Measurements from ENCODE around the gene WNT1.

Gene WNT1

GRCh38 chr12:48978291-48978740, at the start of gene WNT1:
Gene WNT1, plus strand, starts transcription at chr12:48978322. Its CDS starts 329 bp downstream, at chr12:48978651.
- FAIRE-seq, result no peak

DNA sequence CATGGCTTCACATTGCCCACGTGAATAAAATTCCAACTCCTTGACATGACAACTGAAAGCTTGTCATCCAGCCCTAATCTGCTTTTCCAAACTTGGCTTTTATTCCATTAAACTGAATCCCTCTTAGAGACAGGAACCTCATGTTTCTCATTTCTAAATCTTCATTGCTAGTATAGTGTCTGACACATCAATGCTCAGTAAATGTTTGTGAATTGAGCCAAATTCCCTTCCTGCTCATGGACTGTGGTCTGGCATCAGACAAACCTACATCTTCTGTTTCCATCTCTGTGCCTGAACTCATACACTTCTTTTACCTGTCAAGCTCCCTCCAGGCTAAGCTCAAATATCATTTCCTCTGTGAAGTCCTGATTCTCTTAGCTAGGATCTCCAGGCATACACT, 48.6 kb upstream of the WNT1 start:
- no peak for FAIRE-seq

DNA sequence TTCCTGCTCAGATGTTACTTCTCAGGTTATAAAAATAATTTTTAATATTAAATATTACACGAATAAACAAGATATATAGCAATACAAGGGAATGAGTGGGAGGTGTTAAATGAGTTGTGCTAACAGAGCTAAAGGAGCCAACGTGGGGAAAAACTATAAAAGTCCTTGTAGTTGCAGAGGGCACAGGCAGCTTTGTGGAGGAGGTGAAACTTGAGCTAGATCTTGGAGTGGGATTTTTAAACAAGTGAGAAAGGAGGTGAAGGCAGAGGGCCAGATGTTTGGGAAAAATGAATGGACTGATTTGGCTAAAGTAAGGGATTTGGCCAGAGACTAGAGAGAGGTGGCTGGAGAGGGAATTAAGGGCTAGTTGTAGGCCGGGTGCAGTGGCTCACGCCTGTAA, 47.6 kb upstream of the WNT1 start:
- no peak for FAIRE-seq

- FAIRE-seq, result no peak
These were observed 45.2 kb upstream of the WNT1 start for GRCh38 chr12:48932878-48933277.

- no peak for FAIRE-seq
These were observed 44.3 kb upstream of the WNT1 start for GRCh38 chr12:48933664-48934311.

GRCh38 chr12:48934312-48934706, 43.8 kb upstream of the WNT1 start:
- FAIRE-seq, result no peak

GRCh38 chr12:48936379-48936979, 41.6 kb upstream of the WNT1 start:
- FAIRE-seq, result no peak

DNA sequence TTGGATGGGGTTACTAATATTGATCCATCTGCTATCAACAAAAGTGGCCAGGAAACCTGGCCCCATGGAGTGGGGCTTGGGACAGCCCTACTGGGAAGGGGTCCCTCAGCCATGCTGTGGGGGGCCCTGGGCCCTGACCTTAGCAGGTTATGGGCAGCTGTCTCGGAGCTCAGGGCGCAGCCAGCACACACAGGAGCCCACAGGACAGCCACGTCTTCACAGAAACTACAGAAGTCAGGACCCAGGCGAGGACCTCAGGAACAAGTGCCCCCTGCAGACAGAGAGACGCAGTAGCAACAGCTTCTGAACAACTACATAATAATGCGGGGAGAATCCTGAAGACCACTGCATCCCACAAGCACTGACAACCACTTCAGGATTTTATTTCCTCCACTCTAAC, 41.0 kb upstream of the WNT1 start:
- no peak for FAIRE-seq

GRCh38 chr12:48938805-48939204, 39.3 kb upstream of the WNT1 start:
- FAIRE-seq, result no peak

DNA sequence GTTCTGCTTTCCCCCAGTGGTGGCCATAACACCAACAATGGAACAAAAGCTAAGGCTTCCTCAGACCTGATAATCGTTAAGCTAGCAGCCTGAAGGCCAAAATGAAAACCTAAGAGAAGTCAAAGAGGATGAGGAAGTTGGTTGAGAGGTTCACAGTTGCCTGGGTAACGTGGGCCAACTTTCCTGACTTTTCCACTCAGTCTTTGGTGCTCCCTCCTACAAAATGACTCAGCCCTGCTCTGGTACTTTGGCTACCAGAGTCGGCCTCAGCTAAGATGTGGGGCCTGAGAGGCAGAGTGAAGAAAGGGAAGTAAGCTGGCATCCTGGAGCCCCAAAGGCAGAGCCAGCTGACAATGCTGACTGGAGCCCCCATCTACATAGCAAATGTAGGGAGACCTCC, 37.9 kb upstream of the WNT1 start:
- FAIRE-seq, result no peak

- no peak for FAIRE-seq
These were observed 34.9 kb upstream of the WNT1 start for GRCh38 chr12:48943221-48943620.

DNA sequence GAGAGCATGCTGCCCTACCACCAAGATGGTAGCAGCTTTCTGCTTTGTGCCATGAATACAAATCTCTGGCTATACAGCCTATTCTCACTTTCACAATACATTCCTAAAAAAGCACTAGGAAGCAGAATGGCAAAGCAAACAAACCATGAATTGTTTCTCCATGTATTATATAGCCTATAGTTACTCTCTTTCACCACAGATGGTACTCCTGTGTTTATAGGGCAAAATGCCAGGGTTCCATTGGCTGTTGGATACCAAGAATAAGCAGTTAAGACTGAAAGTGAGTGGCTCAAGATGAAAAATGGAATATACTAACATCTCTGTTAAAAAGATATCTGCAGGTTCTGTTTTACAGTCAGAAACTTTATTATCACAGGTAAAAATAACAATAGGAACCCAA, 31.9 kb upstream of the WNT1 start:
- no peak for FAIRE-seq

GRCh38 chr12:48946943-48947342, 31.2 kb upstream of the WNT1 start:
- no peak for FAIRE-seq

DNA sequence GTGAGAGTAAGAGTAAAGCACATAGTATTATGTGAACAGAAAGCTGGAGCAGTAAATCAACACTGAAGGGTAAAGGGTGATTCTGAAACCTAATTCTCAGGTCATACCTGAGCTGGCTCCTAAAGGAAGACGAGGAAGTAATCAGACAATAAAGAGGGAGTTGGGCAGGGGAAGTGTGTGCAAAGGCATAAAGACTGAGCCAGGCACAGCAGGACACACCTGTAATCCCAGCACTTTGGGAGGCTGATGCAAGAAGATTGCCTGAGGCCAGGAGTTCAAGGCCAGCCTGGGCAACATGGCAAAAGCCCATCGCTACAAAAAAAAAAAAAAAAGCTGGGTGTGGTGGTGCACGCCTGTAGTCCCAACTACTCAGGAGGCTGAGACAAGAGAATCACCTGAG, 30.4 kb upstream of the WNT1 start:
- no peak for FAIRE-seq

DNA sequence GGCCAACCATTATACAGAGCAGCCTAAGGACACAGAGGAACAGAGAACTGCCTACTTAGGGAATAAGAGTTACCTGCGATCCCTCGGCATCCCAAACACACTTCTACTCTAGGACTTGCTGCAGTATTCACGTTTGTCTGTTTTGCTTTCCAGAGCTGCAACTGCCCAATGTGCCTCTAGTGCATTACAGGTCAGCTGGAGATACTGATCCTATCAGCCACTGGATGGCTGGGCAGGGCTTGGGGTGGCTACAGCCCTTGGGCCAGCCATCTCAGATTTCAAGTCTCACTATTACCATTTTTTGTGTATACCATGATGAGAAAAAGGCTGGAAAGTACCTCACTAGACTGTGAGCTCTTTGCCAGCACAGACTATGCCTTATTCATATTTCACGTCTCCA, 25.4 kb upstream of the WNT1 start:
- no peak for FAIRE-seq

DNA sequence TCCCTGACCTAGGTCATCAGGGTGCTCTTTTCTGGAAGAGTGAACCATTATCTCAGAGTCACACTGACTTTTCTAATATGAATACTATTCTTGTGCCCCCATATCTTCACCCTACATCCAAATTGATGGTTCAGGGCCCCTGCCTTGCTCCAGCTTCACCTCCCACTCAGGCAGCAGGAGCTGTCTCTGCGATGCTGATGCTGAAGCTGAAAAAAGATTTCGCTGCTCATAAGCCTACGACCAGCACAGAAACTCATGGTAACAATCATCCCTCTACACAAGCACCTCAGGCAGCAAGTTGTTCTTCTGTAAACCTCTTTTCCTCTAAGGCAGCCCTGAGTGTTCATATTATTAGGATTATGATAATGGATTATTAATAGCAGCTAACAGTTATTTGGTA, 24.1 kb upstream of the WNT1 start:
- no peak for FAIRE-seq

GRCh38 chr12:48954841-48955501, 23.2 kb upstream of the WNT1 start:
- no peak for FAIRE-seq

- peak; percentile 5 for FAIRE-seq
These were observed 21.6 kb upstream of the WNT1 start for GRCh38 chr12:48956279-48957140.

DNA sequence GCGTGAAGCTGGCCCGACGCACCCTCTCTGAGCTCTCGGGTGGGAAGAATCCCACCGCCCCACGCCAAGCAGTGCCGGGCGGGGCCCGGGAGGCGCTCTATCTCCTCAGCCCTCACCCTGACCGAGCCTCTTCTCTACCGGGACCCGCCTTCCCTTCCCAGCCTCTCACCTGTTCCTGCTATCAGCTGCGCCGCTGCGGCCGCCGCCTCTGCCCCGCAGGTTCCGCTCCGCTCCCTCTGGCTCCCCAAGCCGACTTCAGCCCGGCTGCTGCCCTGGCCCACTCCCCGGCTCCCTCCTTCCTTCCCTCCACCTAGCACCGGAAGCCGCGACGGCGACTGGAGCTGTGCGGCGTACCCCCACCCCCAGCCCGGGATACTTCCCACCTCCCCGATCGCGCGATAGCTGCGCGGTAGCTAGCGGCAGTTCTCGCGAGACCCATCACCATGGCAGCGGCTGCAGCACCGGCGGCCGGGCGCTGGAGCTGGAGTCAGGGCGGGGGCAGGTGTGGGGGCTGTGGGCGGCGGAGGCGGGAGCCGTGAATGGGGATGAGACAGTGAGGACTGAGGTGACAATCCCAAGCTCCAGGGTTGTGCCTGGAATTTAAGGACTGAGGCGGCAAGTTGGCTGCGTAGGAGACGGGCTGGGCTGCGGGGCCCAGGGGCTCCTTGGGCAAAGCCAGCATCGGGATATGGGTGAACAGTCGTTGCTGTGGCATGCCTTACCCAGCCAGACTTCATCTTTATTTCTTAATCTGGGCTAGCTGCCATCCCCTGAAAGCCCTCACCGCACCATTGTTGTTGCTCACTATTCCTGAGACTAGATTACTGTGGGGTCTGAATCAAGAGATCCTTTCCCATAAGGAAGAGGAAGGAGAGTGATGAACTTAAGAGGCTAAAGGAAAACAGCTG, 20.7 kb upstream of the WNT1 start, which contains the start of gene ARF3:
ARF3 (minus strand) TSS at position 347 of the 908 bp plus-strand sequence. CDS start 16,392 bp downstream, outside the sequence.
- FAIRE-seq, result no peak

DNA sequence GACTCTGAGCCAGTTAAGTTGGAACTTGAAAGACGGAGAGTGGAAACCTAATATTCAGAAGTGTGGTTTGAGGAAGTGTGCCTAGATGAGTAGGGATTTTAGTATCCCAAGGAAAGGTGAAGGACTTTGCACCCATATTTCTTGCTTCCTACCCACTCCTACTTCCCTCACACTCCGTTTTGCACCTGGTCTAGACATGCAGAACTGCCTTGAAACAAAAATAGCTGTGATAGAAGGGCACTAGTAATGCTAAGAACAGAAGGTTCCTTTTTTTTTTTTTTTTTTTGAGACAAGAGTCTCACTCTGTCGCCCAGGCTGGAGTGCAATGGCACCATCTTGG, 20.1 kb upstream of the WNT1 start:
- no peak for FAIRE-seq

DNA sequence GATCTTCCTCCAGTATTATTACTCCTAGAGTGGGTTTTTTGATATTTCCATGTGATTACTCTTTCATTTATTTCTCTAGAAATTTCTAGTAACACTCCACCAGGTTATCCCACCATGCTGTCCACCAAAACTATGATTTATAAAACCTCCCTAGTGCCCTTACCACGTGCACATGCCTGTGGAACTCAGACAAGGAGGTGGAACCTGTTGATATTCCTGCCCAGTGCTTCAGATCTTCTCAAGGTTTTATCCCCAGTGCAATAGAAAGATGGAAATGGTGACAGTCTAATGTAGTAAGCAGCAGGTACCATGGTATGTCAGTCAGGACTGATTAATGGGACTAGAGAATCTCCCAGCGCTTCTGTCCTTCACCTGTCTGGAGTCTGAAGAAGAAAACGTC, 17.3 kb upstream of the WNT1 start:
- FAIRE-seq, result no peak

DNA sequence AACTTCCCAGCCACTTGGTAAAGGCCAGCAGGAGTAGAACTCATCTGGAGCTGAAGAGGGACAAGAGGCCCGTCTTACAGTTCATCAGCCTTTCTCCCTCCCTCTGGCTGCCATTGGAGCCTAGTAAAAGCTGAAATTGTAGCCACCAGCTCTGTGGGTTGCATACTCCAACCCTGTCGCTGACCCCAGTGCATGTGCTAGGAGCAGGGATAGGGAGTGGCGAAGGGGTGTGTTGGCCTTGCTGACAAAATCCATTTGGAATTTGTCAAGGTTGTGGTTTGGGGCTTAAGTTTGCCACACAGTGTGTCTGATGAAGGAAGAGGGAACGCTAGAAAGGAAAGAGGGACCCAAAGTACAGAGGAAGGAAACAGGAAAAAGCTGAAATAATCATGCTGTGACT, 16.8 kb upstream of the WNT1 start:
- no peak for FAIRE-seq

Data from TTC549 (cell line).